ENCODE data around the gene INHBA.

DNA sequence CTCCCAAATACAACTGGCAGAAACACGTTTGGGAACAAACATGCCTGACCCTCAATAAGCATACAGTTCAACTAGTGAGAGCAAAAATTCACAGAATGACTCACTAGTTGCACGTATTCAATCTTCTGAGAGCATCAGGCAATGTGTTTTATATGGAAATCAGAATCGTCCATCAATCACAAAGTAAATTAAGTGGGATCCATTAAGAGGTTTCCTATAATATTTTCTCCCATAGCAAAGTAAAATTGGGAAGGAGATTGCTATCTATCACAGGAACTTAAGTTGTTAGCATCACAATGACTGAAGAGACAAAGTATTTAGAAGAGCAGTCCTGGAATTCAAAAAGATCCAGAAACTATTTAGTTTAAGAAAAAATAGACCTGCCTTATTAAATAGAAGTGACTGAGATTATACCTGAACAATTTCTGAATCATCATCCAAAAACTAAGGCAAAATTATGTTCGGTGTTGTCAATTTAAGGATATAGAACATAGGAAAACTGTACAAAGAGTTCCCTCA lies 28.3 kb downstream of the INHBA start:
- no peak for TF ChIP-seq TAF1 (IDR thresholded peaks at IDR 0.05; ENCODE audit: borderline replicate concordance, insufficient read depth, low read length)
- TF ChIP-seq POLR2AphosphoS5 (IDR thresholded peaks at IDR 0.05; ENCODE audit: low read depth, low read length) = no peak
